Lung (tissue), 12 donors: ENCODE data around the gene USP32. TPM values are rescaled to one million over a fixed set of nuclear protein-coding genes. Genes with fewer than 3 reads are reported as not detected.
A peak's percentile ranks its signal among the peaks of the same experiment; 100 is the strongest.

Source experiments
- ATAC-seq: fragments of 200-7000 bp; cut with Tn5 transposase; one replicate; pipeline ENCODE4 v1.9.1; 2020; ENCODE audit warnings: moderate number of reproducible peaks; ENCODE audit not compliant: insufficient read depth, low FRiP score
- DNase-seq, 3 donors: peaks; one replicate each; pipeline ENCODE4 v3.0.0-alpha.2; 2013 to 2017
- H3K27ac ChIP-seq, 2 donors: one replicate each; pipeline ENCODE4 v1.5.1; 2013; ENCODE audit warnings: mild to moderate bottlenecking in 2 of 2, moderate library complexity in 2 of 2, control low read depth in 1 of 2, inconsistent platforms in 1 of 2, low read depth in 1 of 2, low read length in 1 of 2
- H3K27me3 ChIP-seq, 3 donors: one replicate each; pipeline ENCODE4 v1.5.1; 2013; ENCODE audit warnings: low read length in 2 of 3; ENCODE audit not compliant: control insufficient read depth in 3 of 3, insufficient read depth in 3 of 3
- H3K36me3 ChIP-seq, 4 donors: one replicate each; pipeline ENCODE4 v1.5.1; 2013; ENCODE audit warnings: low read length in 4 of 4, mild to moderate bottlenecking in 1 of 4, moderate library complexity in 1 of 4; ENCODE audit not compliant: control insufficient read depth in 4 of 4, insufficient read depth in 4 of 4
- H3K4me1 ChIP-seq, 5 donors: one replicate each; pipeline ENCODE4 v1.5.1; 2013; ENCODE audit warnings: low read length in 5 of 5, mild to moderate bottlenecking in 2 of 5, moderate library complexity in 1 of 5; ENCODE audit not compliant: control insufficient read depth in 5 of 5, insufficient read depth in 5 of 5
- H3K4me3 ChIP-seq: one replicate; pipeline ENCODE4 v1.5.1; 2013; ENCODE audit warnings: mild to moderate bottlenecking, control low read depth, moderate library complexity
- H3K9ac ChIP-seq, 2 donors: one replicate each; pipeline ENCODE4 v1.5.1; 2013; ENCODE audit warnings: low read length in 2 of 2, control low read depth in 1 of 2; ENCODE audit not compliant: insufficient read depth in 1 of 2
- H3K9me3 ChIP-seq, 4 donors: one replicate each; pipeline ENCODE4 v1.5.1; 2013; ENCODE audit warnings: low read length in 3 of 4, mild to moderate bottlenecking in 1 of 4, moderate library complexity in 1 of 4; ENCODE audit not compliant: control insufficient read depth in 4 of 4, insufficient read depth in 3 of 4
- CTCF ChIP-seq: IDR thresholded peaks from 2 replicates; pipeline ENCODE4 v1.5.1; 2012; ENCODE audit warnings: mild to moderate bottlenecking; ENCODE audit errors: control extremely low read depth, extremely low read depth
- WGBS, 2 donors: extraction: QIAGEN DNeasy Blood & Tissue Kit; methylation state at CpG; one replicate each; pipeline ENCODE4 v1.1.7; 2013; 5-methylcytosine and 5-hydroxymethylcytosine counted together
- polyA plus RNA-seq, 2 donors: library from polyadenylated mRNA; stranded (reverse); fragments of 200-250 nt; gene quantifications; one replicate each; pipeline ENCODE4 v1.2.1, GENCODE V29; 2013
- total RNA-seq, 2 donors: library from RNA; depleted of rRNA in 1 of 2; stranded (reverse); fragments of >200 nt in 1 of 2; gene quantifications; one replicate each; pipeline ENCODE4 v1.2.1, GENCODE V29; 2014 to 2021
- donor health status: control.
- donor health status: control.
- donor health status: Bipolar disorder and iron deficiency.
- donor health status: healthy.
- donor health status: DM: yes; HTN: yes; CAD: no.

The USP32 gene
- total and polyA plus RNA-seq, 4 donors: 18.2 to 96.6 (median 51.1) TPM

- H3K9ac ChIP-seq: peak overlapping the region in 1 of 2 donors; percentile 39
- 30 to 45% methylated on average over 2 of the region's 2 CpGs for WGBS, 2 donors
- ATAC-seq (no peak), DNase-seq (peak in 1 of 3 donors; percentile 23)
- H3K4me3 ChIP-seq: no peak overlapping the region
- peak overlapping the region in 1 of 2 donors; percentile 10 for H3K27ac ChIP-seq
- peaks cover 4 to 44% (median 6%) of the 10 kb centered on the region in 5 donors for H3K4me1 ChIP-seq
- no peaks in the 10 kb centered on the region for H3K27me3 ChIP-seq
- TF ChIP-seq CTCF: no peak
- H3K9me3 ChIP-seq: no peaks in the 10 kb centered on the region
- no peaks in the 10 kb centered on the region for H3K36me3 ChIP-seq
Observed at GRCh38 chr17:60390186-60390585, 1.7 kb downstream of the USP32 start.

GRCh38 chr17:60388742-60389141 lies 3.2 kb downstream of the USP32 start:
- Histone ChIP-seq H3K4me3 (no peak overlapping the region), H3K27me3 (no peaks in the 10 kb centered on the region), H3K9ac (no peak overlapping the region), H3K9me3 (no peaks in the 10 kb centered on the region), H3K36me3 (no peaks in the 10 kb centered on the region), H3K27ac (no peak overlapping the region), H3K4me1 (peaks cover 6 to 44% (median 6%) of the 10 kb centered on the region in 5 donors)
- DNase-seq: peak in 1 of 3 donors; percentile 22
- ATAC-seq: no peak
- WGBS, 2 donors: 36 to 38% methylated on average over 3 of the region's 3 CpGs
- TF ChIP-seq CTCF: no peak

- ATAC-seq (no peak), DNase-seq (no peak)
- WGBS, 2 donors: 92 to 94% methylated on average over 3 of the region's 3 CpGs
- H3K27me3 ChIP-seq: no peaks in the 10 kb centered on the region
- H3K36me3 ChIP-seq: no peaks in the 10 kb centered on the region
- no peak overlapping the region for H3K9ac ChIP-seq
- H3K4me3 ChIP-seq: no peak overlapping the region
- peaks cover 6 to 38% (median 6%) of the 10 kb centered on the region in 5 donors for H3K4me1 ChIP-seq
- H3K9me3 ChIP-seq: no peaks in the 10 kb centered on the region
- H3K27ac ChIP-seq: no peak overlapping the region
- no peak for TF ChIP-seq CTCF
Observed at GRCh38 chr17:60387666-60388065, 4.3 kb downstream of the USP32 start.
